Measurements from ENCODE around the gene DRG2. TPM values are rescaled to one million over a fixed set of nuclear protein-coding genes. Genes with fewer than 3 reads are reported as not detected.
A peak's percentile ranks its signal among the peaks of the same experiment; 100 is the strongest.

Gene DRG2
- total and polyA plus RNA-seq, 2 of the 13 experiments (the other 11 are each of a cell fraction or from before 2014, with no cell fraction given): 20.1 to 26.6 TPM

- TF ChIP-seq, protein P1, sequence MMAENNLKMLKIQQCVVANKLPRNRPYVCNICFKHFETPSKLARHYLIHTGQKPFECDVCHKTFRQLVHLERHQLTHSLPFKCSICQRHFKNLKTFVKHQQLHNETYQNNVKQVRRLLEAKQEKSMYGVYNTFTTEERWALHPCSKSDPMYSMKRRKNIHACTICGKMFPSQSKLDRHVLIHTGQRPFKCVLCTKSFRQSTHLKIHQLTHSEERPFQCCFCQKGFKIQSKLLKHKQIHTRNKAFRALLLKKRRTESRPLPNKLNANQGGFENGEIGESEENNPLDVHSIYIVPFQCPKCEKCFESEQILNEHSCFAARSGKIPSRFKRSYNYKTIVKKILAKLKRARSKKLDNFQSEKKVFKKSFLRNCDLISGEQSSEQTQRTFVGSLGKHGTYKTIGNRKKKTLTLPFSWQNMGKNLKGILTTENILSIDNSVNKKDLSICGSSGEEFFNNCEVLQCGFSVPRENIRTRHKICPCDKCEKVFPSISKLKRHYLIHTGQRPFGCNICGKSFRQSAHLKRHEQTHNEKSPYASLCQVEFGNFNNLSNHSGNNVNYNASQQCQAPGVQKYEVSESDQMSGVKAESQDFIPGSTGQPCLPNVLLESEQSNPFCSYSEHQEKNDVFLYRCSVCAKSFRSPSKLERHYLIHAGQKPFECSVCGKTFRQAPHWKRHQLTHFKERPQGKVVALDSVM (CRISPR knock-in tag; IDR thresholded peaks at IDR 0.05): 0 out of 2 replicates have a peak, but pooled peaks have one; percentile 16
- peak; percentile 6; the same call in 1 of the 2 replicates for TF ChIP-seq ZNF816 (CRISPR knock-in tag; IDR thresholded peaks at IDR 0.05; ENCODE audit: borderline replicate concordance)
- TF ChIP-seq ZFP1 (CRISPR knock-in tag; IDR thresholded peaks at IDR 0.05): 0 out of 2 replicates have a peak, but pooled peaks have one; percentile 10
- peak; percentile 52; the same call in 1 of the 2 replicates for TF ChIP-seq ETV6 (CRISPR knock-in tag; conservative IDR thresholded peaks at IDR 0.05)
- TF ChIP-seq ZNF256 (CRISPR knock-in tag; conservative IDR thresholded peaks at IDR 0.05): 0 out of 2 replicates have a peak, but pooled peaks have one; percentile 37
Measured at GRCh38 chr17:18038861-18039534, 48.8 kb upstream of the DRG2 start, which contains the start of the genes ATPAF2 and GID4 (continued).

DNA sequence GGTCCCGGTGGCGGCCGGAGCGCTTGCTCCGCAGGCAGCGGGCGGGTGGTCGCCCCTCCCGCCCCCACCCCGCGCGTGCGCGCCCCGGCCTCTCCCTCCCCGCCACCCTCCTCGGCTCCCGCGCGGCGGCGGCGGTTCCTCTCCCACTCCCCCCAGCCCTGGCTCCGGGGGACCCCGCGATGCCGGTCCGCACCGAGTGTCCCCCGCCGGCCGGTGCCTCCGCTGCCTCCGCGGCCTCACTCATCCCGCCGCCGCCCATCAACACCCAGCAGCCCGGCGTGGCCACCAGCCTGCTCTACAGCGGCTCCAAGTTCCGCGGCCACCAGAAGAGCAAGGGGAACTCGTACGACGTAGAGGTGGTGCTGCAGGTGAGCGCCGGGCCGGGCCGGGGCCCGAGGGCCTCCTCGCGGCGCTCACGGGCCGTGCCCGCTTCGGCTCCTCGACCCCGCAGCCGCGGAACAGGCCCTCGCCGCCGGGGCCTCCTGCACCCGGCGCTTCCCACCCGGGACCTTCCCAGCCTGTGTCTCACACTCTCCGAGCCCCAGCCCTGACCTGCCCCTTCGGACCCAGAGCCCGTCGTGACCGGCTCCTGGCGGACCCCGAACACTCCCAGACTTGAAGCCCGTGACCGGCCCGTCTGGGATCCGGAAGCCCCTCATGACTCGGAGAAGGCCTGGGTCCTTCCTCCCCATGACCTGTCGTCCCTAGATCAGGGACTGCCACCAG lies 48.0 kb upstream of the DRG2 start:
- no peak for DNase-seq (ENCODE audit: low spot score)
- Histone ChIP-seq H3K27me3 (ENCODE audit: control insufficient read depth in 1 of 2, insufficient read depth in 2 of 2, low read length in 2 of 2) (no peaks in the 10 kb centered on the region; a peak in 1 of 5 replicates), H2AFZ (ENCODE audit: low read length) (no peak overlapping the region), H3K4me1 (ENCODE audit: insufficient read depth, low read length) (peaks cover 60% of the 10 kb centered on the region), H3K27ac (ENCODE audit: extremely low read length, insufficient read depth, low read length) (peak overlapping the region; percentile 55), H4K20me1 (ENCODE audit: insufficient read depth, low read length) (no peaks in the 10 kb centered on the region; the same call in 1 of the 2 replicates), H3K4me2 (ENCODE audit: low read depth, low read length) (peak overlapping the region; percentile 81), H3K9ac (ENCODE audit: insufficient read depth, low read depth, low read length) (peak overlapping the region; percentile 81), H3K4me3 (replicated peaks in 1 of 3; ENCODE audit: insufficient read depth in 1 of 3, low read depth in 2 of 3, low read length in 3 of 3) (peak overlapping the region; percentile 73 to 89 (median 89)), H3K36me3 (replicated peaks in 1 of 2; ENCODE audit: control insufficient read depth in 1 of 2, insufficient read depth in 2 of 2, low read length in 2 of 2) (0 out of 5 replicates have a peak, but pooled peaks cover 0 to 1% of the 10 kb centered on the region in 2 experiments), H3K9me3 (ENCODE audit: low read length) (no peaks in the 10 kb centered on the region), H3K79me2 (ENCODE audit: insufficient read depth, low read length) (peaks cover 21% of the 10 kb centered on the region)
- no peak for FAIRE-seq
- POLR2A ChIA-PET: no interaction called here
- peak; percentile 60 for ATAC-seq
- no CpG with 5 or more reads among the region's 81 CpGs for WGBS (ENCODE audit: low lambda C conversion rate)
- no TSS peak for BruUV-seq (replicated peaks)
- intact Hi-C loops (cut with micrococcal nuclease; ENCODE audit: unreplicated experiment) (no loop called here), in situ Hi-C loops (cut with HindIII; ENCODE audit: extremely low pct_ligation_motif_present, low pct_unique_long_range_greater_than_20kb) (loop anchor here (10.0 kb wide), 1 partner anchor 145 kb away; no protein-coding TSS in a partner anchor)
- CTCF ChIA-PET (ENCODE audit: low intra/inter-chr PET ratio, low total read pairs): no interaction called here
- TF ChIP-seq CCDC6 (CRISPR knock-in tag; IDR thresholded peaks at IDR 0.05) (0 out of 2 replicates have a peak, but pooled peaks have one; percentile 3), ZHX2 (IDR thresholded peaks at IDR 0.05; ENCODE audit: low read depth) (no peak), ZHX2 (CRISPR knock-in tag; IDR thresholded peaks at IDR 0.05; ENCODE audit: borderline replicate concordance) (0 out of 2 replicates have a peak, but pooled peaks have one; percentile 3), AKAP8 (CRISPR knock-in tag; IDR thresholded peaks at IDR 0.05) (no peak)

Measured in HepG2 (cell line).